Sigmoid colon (tissue), 7 donors: ENCODE measurements around the gene DCDC1. TPM values are rescaled to one million over a fixed set of nuclear protein-coding genes. Genes with fewer than 3 reads are reported as not detected.

Experiments
- DNase-seq: peaks from one replicate; pipeline ENCODE4 v3.0.0-alpha.2; 2019
- H3K27ac ChIP-seq, 4 donors: fragments of 200-600 bp; sonication (generic); one replicate each; pipeline ENCODE4 v1.5.1; 2016 to 2019; ENCODE audit warnings: mild to moderate bottlenecking in 1 of 4
- H3K27me3 ChIP-seq, 3 donors: fragments of 200-600 bp; sonication (generic); one replicate each; pipeline ENCODE4 v1.5.1; 2019; ENCODE audit warnings: mild to moderate bottlenecking in 1 of 3
- H3K36me3 ChIP-seq, 4 donors: fragments of 200-600 bp; sonication (generic); one replicate each; pipeline ENCODE4 v1.5.1; 2016 to 2019
- H3K4me1 ChIP-seq, 4 donors: fragments of 200-600 bp; sonication (generic); one replicate each; pipeline ENCODE4 v1.5.1; 2017 to 2019
- H3K4me3 ChIP-seq, 4 donors: fragments of 200-600 bp; sonication (generic); one replicate each; pipeline ENCODE4 v1.5.1; 2017 to 2019; ENCODE audit warnings: mild to moderate bottlenecking in 2 of 4, moderate library complexity in 1 of 4
- H3K9me3 ChIP-seq, 4 donors: fragments of 200-600 bp in 3 of 4; sonication (generic) in 3 of 4; one replicate each; pipeline versions ENCODE4 v1.5.1 to v1.6.1; 2013 to 2019
- CTCF ChIP-seq, 4 experiments: fragments of 450-650 bp in 3 of 4; fragments of 200-600 bp in 1 of 4; IDR thresholded peaks; one replicate each; pipeline ENCODE4 v1.5.1; 2016 to 2019; ENCODE audit warnings: antibody characterized with exemption in 4 of 4, mild to moderate bottlenecking in 3 of 4, moderate library complexity in 2 of 4
- EP300 ChIP-seq, 4 donors: sonication (generic); formaldehyde crosslinking; IDR thresholded peaks; one replicate each; pipeline ENCODE4 v1.6.1; 2017; ENCODE audit warnings: antibody characterized with exemption in 4 of 4
- POLR2A ChIP-seq, 2 donors: fragments of 450-650 bp; IDR thresholded peaks; one replicate each; pipeline ENCODE4 v1.6.1; 2016; ENCODE audit warnings: antibody characterized with exemption in 2 of 2, mild to moderate bottlenecking in 2 of 2, moderate library complexity in 2 of 2
- POLR2AphosphoS5 ChIP-seq, 4 donors: sonication (generic); formaldehyde crosslinking; IDR thresholded peaks; one replicate each; pipeline ENCODE4 v1.6.1; 2017; ENCODE audit warnings: antibody characterized with exemption in 4 of 4
- WGBS, 2 donors: extraction: QIAGEN DNeasy Blood & Tissue Kit; methylation state at CpG; one replicate each; pipeline ENCODE4 v1.1.7; 2013; 5-methylcytosine and 5-hydroxymethylcytosine counted together
- intact Hi-C: fragments of 100-400 bp; cut with DNase I; formaldehyde crosslinking; loops from one replicate; pipeline ENCODE4 v1.15.1; 2023
- polyA plus RNA-seq, 3 donors: library from polyadenylated mRNA; stranded (reverse); fragments of 200-250 nt; gene quantifications; one replicate each; pipeline ENCODE4 v1.2.3, GENCODE V29; 2013
- total RNA-seq, 4 donors: library from RNA; depleted of rRNA; stranded (reverse); fragments of >200 nt; gene quantifications; one replicate each; pipeline ENCODE4 v1.1.0, GENCODE V29; 2016
- donor health status: healthy with polysubstance abuse.
- donor health status: Bipolar disorder and iron deficiency.
- donor health status: healthy.

DCDC1 gene
- total and polyA plus RNA-seq, 7 donors = 0.06 to 1.1 (median 0.30) TPM; not detected in 3

- Histone ChIP-seq H3K4me3 (no peak overlapping the region), H3K27ac (no peak overlapping the region), H3K27me3 (no peaks in the 10 kb centered on the region), H3K36me3 (no peaks in the 10 kb centered on the region), H3K4me1 (no peaks in the 10 kb centered on the region), H3K9me3 (peaks cover 0 to 6% (median 0%) of the 10 kb centered on the region in 4 donors)
- TF ChIP-seq POLR2A (IDR thresholded peaks at IDR 0.05) = no peak
- TF ChIP-seq CTCF (IDR thresholded peaks at IDR 0.05) = peak in 2 of 4 experiments; percentile 23 to 29
- TF ChIP-seq POLR2AphosphoS5 (IDR thresholded peaks at IDR 0.05) = no peak
- no peak for TF ChIP-seq EP300 (IDR thresholded peaks at IDR 0.05)
- 46 to 55% methylated on average over 5 of the region's 5 CpGs for WGBS, 2 donors
- intact Hi-C loops = no loop called here
- no peak for DNase-seq
Measured at GRCh38 chr11:31397239-31397834, 27.8 kb upstream of the DCDC1 start.

GRCh38 chr11:31387379-31387778 lies 17.8 kb upstream of the DCDC1 start:
- H3K4me3 ChIP-seq = no peak overlapping the region
- H3K4me1 ChIP-seq = no peaks in the 10 kb centered on the region
- no peaks in the 10 kb centered on the region for H3K27me3 ChIP-seq
- TF ChIP-seq EP300 (IDR thresholded peaks at IDR 0.05) = no peak
- no peak for TF ChIP-seq CTCF (IDR thresholded peaks at IDR 0.05)
- no peak for TF ChIP-seq POLR2AphosphoS5 (IDR thresholded peaks at IDR 0.05)
- TF ChIP-seq POLR2A (IDR thresholded peaks at IDR 0.05) = no peak
- no peak overlapping the region for H3K27ac ChIP-seq
- no peaks in the 10 kb centered on the region for H3K9me3 ChIP-seq
- no peak for DNase-seq
- H3K36me3 ChIP-seq = no peaks in the 10 kb centered on the region
- WGBS, 2 donors = 83 to 94% methylated on average over 2 of the region's 2 CpGs
- intact Hi-C loops = no loop called here

DNA sequence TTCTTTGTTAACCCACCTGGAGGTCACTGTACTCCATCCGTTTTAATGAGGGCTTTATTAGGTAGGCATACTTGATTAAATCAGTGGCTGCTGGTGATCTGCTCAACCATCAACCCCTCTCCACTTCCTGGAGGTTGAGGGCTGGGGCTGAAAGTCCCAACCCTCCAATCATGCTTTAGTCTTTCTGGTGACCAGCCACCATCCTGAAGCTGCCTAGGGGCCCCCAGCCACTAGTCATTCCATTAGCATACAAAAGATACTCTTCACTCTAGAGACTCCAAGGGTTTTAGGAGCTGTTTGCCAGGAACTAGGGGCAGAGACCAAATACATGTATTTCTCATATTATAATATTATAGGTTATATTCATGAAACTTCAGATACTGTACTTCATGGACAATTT lies 13.6 kb upstream of the DCDC1 start:
- intact Hi-C loops = no loop called here
- 83 to 92% methylated on average over 1 of the region's 1 CpG for WGBS, 2 donors
- TF ChIP-seq POLR2A (IDR thresholded peaks at IDR 0.05) = no peak
- no peak for TF ChIP-seq POLR2AphosphoS5 (IDR thresholded peaks at IDR 0.05)
- TF ChIP-seq EP300 (IDR thresholded peaks at IDR 0.05) = no peak
- TF ChIP-seq CTCF (IDR thresholded peaks at IDR 0.05) = no peak
- DNase-seq = no peak
- no peak overlapping the region for H3K4me3 ChIP-seq
- no peaks in the 10 kb centered on the region for H3K36me3 ChIP-seq
- H3K27ac ChIP-seq = no peak overlapping the region
- H3K4me1 ChIP-seq = no peaks in the 10 kb centered on the region
- no peaks in the 10 kb centered on the region for H3K9me3 ChIP-seq
- no peaks in the 10 kb centered on the region for H3K27me3 ChIP-seq

DNA sequence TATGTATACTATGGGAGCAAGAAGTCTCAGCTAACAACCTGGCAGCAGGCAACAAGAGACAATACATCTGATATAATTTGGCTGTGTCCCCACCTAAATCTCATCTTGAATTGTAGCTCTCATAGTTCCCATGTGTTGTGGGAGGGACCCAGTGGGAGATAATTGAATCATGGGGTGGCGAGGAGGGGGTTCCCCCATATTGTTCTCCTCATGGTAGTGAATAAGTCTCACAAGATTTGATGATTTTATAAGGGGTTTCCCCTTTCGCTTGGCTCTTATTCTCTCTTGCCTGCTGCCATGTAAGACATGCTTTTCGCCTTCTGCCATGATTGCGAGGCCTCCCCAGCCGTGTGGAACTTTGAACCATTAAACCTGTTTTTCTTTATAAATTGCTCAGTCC lies 6.3 kb upstream of the DCDC1 start:
- no peaks in the 10 kb centered on the region for H3K9me3 ChIP-seq
- intact Hi-C loops = no loop called here
- WGBS, 2 donors = 96 to 97% methylated on average over 5 of the region's 5 CpGs
- no peak overlapping the region for H3K4me3 ChIP-seq
- no peaks in the 10 kb centered on the region for H3K27me3 ChIP-seq
- no peak for DNase-seq
- H3K4me1 ChIP-seq = peaks cover 0 to 13% (median 6%) of the 10 kb centered on the region in 4 donors
- H3K36me3 ChIP-seq = no peaks in the 10 kb centered on the region
- H3K27ac ChIP-seq = no peak overlapping the region
- TF ChIP-seq POLR2AphosphoS5 (IDR thresholded peaks at IDR 0.05) (no peak), EP300 (IDR thresholded peaks at IDR 0.05) (no peak), POLR2A (IDR thresholded peaks at IDR 0.05) (no peak), CTCF (IDR thresholded peaks at IDR 0.05) (no peak)

DNA sequence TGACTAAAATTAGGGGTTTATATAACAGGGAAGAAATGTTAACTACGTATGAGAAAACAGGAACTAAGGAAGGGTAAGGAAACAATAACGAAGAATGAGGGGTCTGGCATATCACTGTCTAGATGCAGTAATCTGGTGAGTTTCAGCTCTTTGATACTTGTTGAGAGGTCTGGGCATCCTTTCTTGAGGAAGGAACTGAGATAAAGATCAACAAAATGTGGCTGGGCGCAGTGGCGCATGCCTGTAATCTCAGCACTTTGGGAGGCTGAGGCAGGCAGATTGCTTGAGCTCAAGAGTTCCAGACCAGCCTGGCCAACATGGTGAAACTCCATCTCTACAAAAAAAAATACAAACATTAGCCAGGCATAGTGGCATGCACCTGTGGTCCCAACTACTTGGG lies 2.7 kb downstream of the DCDC1 start:
- no peak overlapping the region for H3K27ac ChIP-seq
- H3K36me3 ChIP-seq = no peaks in the 10 kb centered on the region
- intact Hi-C loops = no loop called here
- peaks cover 0 to 20% (median 15%) of the 10 kb centered on the region in 4 donors for H3K4me1 ChIP-seq
- no peak overlapping the region for H3K4me3 ChIP-seq
- no peak for TF ChIP-seq POLR2AphosphoS5 (IDR thresholded peaks at IDR 0.05)
- no peak for TF ChIP-seq CTCF (IDR thresholded peaks at IDR 0.05)
- no peaks in the 10 kb centered on the region for H3K9me3 ChIP-seq
- whole genome bisulfite sequencing, 2 donors = 50 to 81% methylated on average over 4 of the region's 4 CpGs
- H3K27me3 ChIP-seq = no peaks in the 10 kb centered on the region
- DNase-seq = no peak
